ENCODE measurements around the gene IMPG2.

IMPG2 gene

GRCh38 chr3:101273608-101274007 lies 46.8 kb downstream of the IMPG2 start:
- no peak overlapping the region for H3K27ac ChIP-seq (ENCODE audit: low read length)
- no peak overlapping the region for H3K4me2 ChIP-seq (ENCODE audit: insufficient read depth, low read length)
- H3K4me3 ChIP-seq (ENCODE audit: low read depth in 1 of 2, low read length in 2 of 2), result no peak overlapping the region
- DNase-seq (no peak), ATAC-seq (ENCODE audit: insufficient read depth, low read depth) (no peak)
- no peaks in the 10 kb centered on the region for H3K4me1 ChIP-seq (ENCODE audit: insufficient read depth, low read length)
- TF ChIP-seq, protein P1, sequence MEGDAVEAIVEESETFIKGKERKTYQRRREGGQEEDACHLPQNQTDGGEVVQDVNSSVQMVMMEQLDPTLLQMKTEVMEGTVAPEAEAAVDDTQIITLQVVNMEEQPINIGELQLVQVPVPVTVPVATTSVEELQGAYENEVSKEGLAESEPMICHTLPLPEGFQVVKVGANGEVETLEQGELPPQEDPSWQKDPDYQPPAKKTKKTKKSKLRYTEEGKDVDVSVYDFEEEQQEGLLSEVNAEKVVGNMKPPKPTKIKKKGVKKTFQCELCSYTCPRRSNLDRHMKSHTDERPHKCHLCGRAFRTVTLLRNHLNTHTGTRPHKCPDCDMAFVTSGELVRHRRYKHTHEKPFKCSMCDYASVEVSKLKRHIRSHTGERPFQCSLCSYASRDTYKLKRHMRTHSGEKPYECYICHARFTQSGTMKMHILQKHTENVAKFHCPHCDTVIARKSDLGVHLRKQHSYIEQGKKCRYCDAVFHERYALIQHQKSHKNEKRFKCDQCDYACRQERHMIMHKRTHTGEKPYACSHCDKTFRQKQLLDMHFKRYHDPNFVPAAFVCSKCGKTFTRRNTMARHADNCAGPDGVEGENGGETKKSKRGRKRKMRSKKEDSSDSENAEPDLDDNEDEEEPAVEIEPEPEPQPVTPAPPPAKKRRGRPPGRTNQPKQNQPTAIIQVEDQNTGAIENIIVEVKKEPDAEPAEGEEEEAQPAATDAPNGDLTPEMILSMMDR (IDR thresholded peaks at IDR 0.05; ENCODE audit: borderline replicate concordance, extremely low read depth, low read length, poor library complexity, severe bottlenecking), result no peak
- no peak for TF ChIP-seq EZH2 (IDR thresholded peaks at IDR 0.05; ENCODE audit: borderline replicate concordance, low read depth, low read length, severe bottlenecking)
- H4K20me1 ChIP-seq (ENCODE audit: insufficient read depth, low read length), result no peaks in the 10 kb centered on the region
- no peaks in the 10 kb centered on the region for H3K36me3 ChIP-seq (ENCODE audit: insufficient read depth, low read length)
- no peaks in the 10 kb centered on the region for H3K9me3 ChIP-seq (ENCODE audit: insufficient read depth, low read length, severe bottlenecking)
- H3K79me2 ChIP-seq (ENCODE audit: insufficient read depth, low read length), result no peaks in the 10 kb centered on the region
- no peak overlapping the region for H3K9ac ChIP-seq (ENCODE audit: low read depth, low read length)
- H2AFZ ChIP-seq (ENCODE audit: low read depth, low read length), result no peak overlapping the region
- H3K27me3 ChIP-seq (ENCODE audit: insufficient read depth, low read length, poor library complexity), result no peaks in the 10 kb centered on the region

GRCh38 chr3:101273156-101273555 lies 47.2 kb downstream of the IMPG2 start:
- Histone ChIP-seq H3K27me3 (ENCODE audit: insufficient read depth, low read length, poor library complexity) (no peaks in the 10 kb centered on the region), H2AFZ (ENCODE audit: low read depth, low read length) (no peak overlapping the region), H3K4me3 (ENCODE audit: low read depth in 1 of 2, low read length in 2 of 2) (no peak overlapping the region), H4K20me1 (ENCODE audit: insufficient read depth, low read length) (no peaks in the 10 kb centered on the region), H3K4me1 (ENCODE audit: insufficient read depth, low read length) (no peaks in the 10 kb centered on the region), H3K4me2 (ENCODE audit: insufficient read depth, low read length) (no peak overlapping the region), H3K79me2 (ENCODE audit: insufficient read depth, low read length) (no peaks in the 10 kb centered on the region), H3K27ac (ENCODE audit: low read length) (no peak overlapping the region), H3K36me3 (ENCODE audit: insufficient read depth, low read length) (no peaks in the 10 kb centered on the region), H3K9me3 (ENCODE audit: insufficient read depth, low read length, severe bottlenecking) (no peaks in the 10 kb centered on the region), H3K9ac (ENCODE audit: low read depth, low read length) (no peak overlapping the region)
- ATAC-seq (ENCODE audit: insufficient read depth, low read depth) (no peak), DNase-seq (no peak)
- TF ChIP-seq, protein P1 (IDR thresholded peaks at IDR 0.05; ENCODE audit: borderline replicate concordance, extremely low read depth, low read length, poor library complexity, severe bottlenecking), result no peak
- no peak for TF ChIP-seq EZH2 (IDR thresholded peaks at IDR 0.05; ENCODE audit: borderline replicate concordance, low read depth, low read length, severe bottlenecking)

- H3K27me3 ChIP-seq (ENCODE audit: insufficient read depth, low read length, poor library complexity), result no peaks in the 10 kb centered on the region
- H3K4me1 ChIP-seq (ENCODE audit: insufficient read depth, low read length), result no peaks in the 10 kb centered on the region
- H3K27ac ChIP-seq (ENCODE audit: low read length), result no peak overlapping the region
- H3K9ac ChIP-seq (ENCODE audit: low read depth, low read length), result no peak overlapping the region
- ATAC-seq (ENCODE audit: insufficient read depth, low read depth) (no peak), DNase-seq (no peak)
- no peak overlapping the region for H2AFZ ChIP-seq (ENCODE audit: low read depth, low read length)
- H4K20me1 ChIP-seq (ENCODE audit: insufficient read depth, low read length), result no peaks in the 10 kb centered on the region
- H3K79me2 ChIP-seq (ENCODE audit: insufficient read depth, low read length), result no peaks in the 10 kb centered on the region
- no peaks in the 10 kb centered on the region for H3K9me3 ChIP-seq (ENCODE audit: insufficient read depth, low read length, severe bottlenecking)
- H3K4me3 ChIP-seq (ENCODE audit: low read depth in 1 of 2, low read length in 2 of 2), result no peak overlapping the region
- H3K36me3 ChIP-seq (ENCODE audit: insufficient read depth, low read length), result no peaks in the 10 kb centered on the region
- TF ChIP-seq EZH2 (IDR thresholded peaks at IDR 0.05; ENCODE audit: borderline replicate concordance, low read depth, low read length, severe bottlenecking), result no peak
- TF ChIP-seq, protein P1 (IDR thresholded peaks at IDR 0.05; ENCODE audit: borderline replicate concordance, extremely low read depth, low read length, poor library complexity, severe bottlenecking), result no peak
- H3K4me2 ChIP-seq (ENCODE audit: insufficient read depth, low read length), result no peak overlapping the region
Observed at GRCh38 chr3:101271728-101272127, 48.6 kb downstream of the IMPG2 start.

DNA sequence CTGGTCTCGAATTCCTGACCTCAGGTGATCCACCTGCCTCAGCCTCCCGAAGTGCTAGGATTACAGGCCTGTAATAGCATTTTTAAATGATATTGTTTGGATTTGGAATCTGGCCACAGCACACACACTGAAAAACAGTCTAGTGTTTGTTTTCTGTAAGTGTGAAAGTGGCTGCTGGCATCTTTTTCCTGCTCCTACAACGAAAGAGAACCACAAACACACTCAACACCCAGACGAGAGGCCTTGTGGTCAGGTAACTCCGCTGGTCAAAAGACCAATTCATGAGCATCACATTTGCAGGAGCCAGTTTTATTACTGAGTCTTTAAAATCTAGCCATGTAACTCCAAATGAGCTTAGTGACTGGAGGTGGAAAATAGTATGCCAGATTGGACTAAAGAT lies 50.2 kb downstream of the IMPG2 start:
- Histone ChIP-seq H3K27me3 (ENCODE audit: insufficient read depth, low read length, poor library complexity) (no peaks in the 10 kb centered on the region), H3K4me2 (ENCODE audit: insufficient read depth, low read length) (no peak overlapping the region), H2AFZ (ENCODE audit: low read depth, low read length) (no peak overlapping the region), H3K9ac (ENCODE audit: low read depth, low read length) (no peak overlapping the region), H3K36me3 (ENCODE audit: insufficient read depth, low read length) (no peaks in the 10 kb centered on the region), H3K4me3 (ENCODE audit: low read depth in 1 of 2, low read length in 2 of 2) (no peak overlapping the region), H3K79me2 (ENCODE audit: insufficient read depth, low read length) (no peaks in the 10 kb centered on the region), H4K20me1 (ENCODE audit: insufficient read depth, low read length) (no peaks in the 10 kb centered on the region), H3K4me1 (ENCODE audit: insufficient read depth, low read length) (no peaks in the 10 kb centered on the region), H3K9me3 (ENCODE audit: insufficient read depth, low read length, severe bottlenecking) (no peaks in the 10 kb centered on the region), H3K27ac (ENCODE audit: low read length) (no peak overlapping the region)
- no peak for ATAC-seq (ENCODE audit: insufficient read depth, low read depth)
- TF ChIP-seq EZH2 (IDR thresholded peaks at IDR 0.05; ENCODE audit: borderline replicate concordance, low read depth, low read length, severe bottlenecking), result no peak
- TF ChIP-seq, protein P1 (IDR thresholded peaks at IDR 0.05; ENCODE audit: borderline replicate concordance, extremely low read depth, low read length, poor library complexity, severe bottlenecking), result no peak
- DNase-seq, result no peak

Data from DND-41 (cell line).